ENCODE results near the gene TOGARAM1.

The TOGARAM1 gene

DNA sequence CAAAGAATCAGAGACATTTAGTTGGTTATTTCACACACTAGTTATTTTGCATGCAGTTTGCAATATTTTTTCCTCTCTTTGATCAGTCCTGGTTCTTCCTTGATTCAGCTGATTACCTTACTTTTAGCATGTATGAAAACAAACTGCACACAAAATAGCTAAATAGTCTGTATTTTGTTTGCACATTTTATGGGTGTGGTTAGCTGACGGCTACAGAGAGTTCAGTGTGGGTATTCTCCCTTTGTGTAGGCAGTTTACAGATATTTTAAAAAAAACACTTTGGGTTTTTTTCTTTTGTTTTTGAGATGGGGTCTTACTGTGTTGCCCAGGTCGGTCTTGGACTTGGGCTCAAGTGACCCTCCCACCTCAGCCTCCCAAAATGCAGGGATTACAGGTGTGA is 28.5 kb downstream of the TOGARAM1 start:
- Histone ChIP-seq H3K4me1 (ENCODE audit: low read depth, poor library complexity, severe bottlenecking) (no peaks in the 10 kb centered on the region), H3K4me3 (IDR thresholded peaks at IDR 0.05; ENCODE audit: insufficient read depth, low read depth, low read length) (no peak overlapping the region), H3K4me2 (no peak overlapping the region), H3K27ac (no peak overlapping the region), H3K27me3 (ENCODE audit: insufficient read depth, low read depth) (no peaks in the 10 kb centered on the region), H4K20me1 (ENCODE audit: insufficient read depth) (no peaks in the 10 kb centered on the region), H3K79me2 (ENCODE audit: insufficient read depth, low read depth) (no peaks in the 10 kb centered on the region), H3K9ac (no peak overlapping the region), H3K36me3 (ENCODE audit: insufficient read depth) (no peaks in the 10 kb centered on the region), H2AFZ (ENCODE audit: low read depth) (no peak overlapping the region)
- TF ChIP-seq, protein P1, sequence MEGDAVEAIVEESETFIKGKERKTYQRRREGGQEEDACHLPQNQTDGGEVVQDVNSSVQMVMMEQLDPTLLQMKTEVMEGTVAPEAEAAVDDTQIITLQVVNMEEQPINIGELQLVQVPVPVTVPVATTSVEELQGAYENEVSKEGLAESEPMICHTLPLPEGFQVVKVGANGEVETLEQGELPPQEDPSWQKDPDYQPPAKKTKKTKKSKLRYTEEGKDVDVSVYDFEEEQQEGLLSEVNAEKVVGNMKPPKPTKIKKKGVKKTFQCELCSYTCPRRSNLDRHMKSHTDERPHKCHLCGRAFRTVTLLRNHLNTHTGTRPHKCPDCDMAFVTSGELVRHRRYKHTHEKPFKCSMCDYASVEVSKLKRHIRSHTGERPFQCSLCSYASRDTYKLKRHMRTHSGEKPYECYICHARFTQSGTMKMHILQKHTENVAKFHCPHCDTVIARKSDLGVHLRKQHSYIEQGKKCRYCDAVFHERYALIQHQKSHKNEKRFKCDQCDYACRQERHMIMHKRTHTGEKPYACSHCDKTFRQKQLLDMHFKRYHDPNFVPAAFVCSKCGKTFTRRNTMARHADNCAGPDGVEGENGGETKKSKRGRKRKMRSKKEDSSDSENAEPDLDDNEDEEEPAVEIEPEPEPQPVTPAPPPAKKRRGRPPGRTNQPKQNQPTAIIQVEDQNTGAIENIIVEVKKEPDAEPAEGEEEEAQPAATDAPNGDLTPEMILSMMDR (conservative IDR thresholded peaks at IDR 0.05; ENCODE audit: low read depth, low read length), result no peak

DNA sequence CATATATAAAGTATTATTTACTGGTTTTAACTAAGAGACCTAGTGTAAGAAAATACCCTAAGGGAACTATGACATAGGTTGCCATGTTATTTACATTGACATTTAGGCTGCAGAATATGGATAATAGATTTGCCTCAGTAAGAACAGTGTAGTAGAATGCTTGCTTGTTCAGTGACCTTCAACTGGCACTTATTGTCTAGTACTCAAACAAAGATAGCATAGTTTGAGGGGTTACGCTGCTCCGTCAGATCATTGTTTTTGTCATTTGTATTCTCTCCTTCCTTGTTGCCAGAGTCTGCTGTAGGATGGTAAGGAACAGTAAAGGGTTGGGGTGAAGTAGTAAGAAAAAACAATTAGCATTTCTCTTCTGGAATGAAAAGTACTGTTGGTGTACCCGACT is 33.2 kb downstream of the TOGARAM1 start:
- Histone ChIP-seq H3K27ac (no peak overlapping the region), H3K4me2 (no peak overlapping the region), H3K4me3 (IDR thresholded peaks at IDR 0.05; ENCODE audit: insufficient read depth, low read depth, low read length) (no peak overlapping the region), H3K79me2 (ENCODE audit: insufficient read depth, low read depth) (no peaks in the 10 kb centered on the region), H3K36me3 (ENCODE audit: insufficient read depth) (no peaks in the 10 kb centered on the region), H3K27me3 (ENCODE audit: insufficient read depth, low read depth) (no peaks in the 10 kb centered on the region), H3K9ac (no peak overlapping the region), H3K4me1 (ENCODE audit: low read depth, poor library complexity, severe bottlenecking) (no peaks in the 10 kb centered on the region), H4K20me1 (ENCODE audit: insufficient read depth) (no peaks in the 10 kb centered on the region), H2AFZ (ENCODE audit: low read depth) (no peak overlapping the region)
- TF ChIP-seq, protein P1 (conservative IDR thresholded peaks at IDR 0.05; ENCODE audit: low read depth, low read length), result no peak

DNA sequence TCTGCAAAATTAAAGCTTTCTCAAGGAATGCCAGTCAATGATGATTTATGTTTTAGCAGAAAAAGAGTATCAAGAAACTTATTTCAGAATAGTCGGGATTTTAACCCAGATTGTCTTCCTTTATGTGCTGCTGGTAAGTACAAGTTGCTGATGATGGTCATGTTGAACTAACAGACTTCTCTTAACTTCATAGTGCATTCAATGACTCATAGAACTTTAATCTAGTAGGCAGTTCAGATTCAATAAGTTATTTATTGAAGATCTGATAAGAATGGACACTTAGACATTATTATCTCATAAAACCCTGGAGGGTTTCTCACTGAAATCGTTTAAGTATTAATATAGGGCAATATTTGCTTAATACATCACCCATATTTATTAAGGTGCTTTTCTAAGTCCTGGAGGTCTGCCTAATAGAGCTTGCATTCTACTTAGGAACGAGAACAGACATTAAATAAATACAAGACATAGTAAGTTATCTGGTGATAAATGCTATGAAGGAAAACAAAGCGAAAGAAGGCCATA is 33.8 kb downstream of the TOGARAM1 start:
- no peaks in the 10 kb centered on the region for H4K20me1 ChIP-seq (ENCODE audit: insufficient read depth)
- no peaks in the 10 kb centered on the region for H3K79me2 ChIP-seq (ENCODE audit: insufficient read depth, low read depth)
- no peaks in the 10 kb centered on the region for H3K36me3 ChIP-seq (ENCODE audit: insufficient read depth)
- H3K4me1 ChIP-seq (ENCODE audit: low read depth, poor library complexity, severe bottlenecking), result no peaks in the 10 kb centered on the region
- TF ChIP-seq, protein P1 (conservative IDR thresholded peaks at IDR 0.05; ENCODE audit: low read depth, low read length), result no peak
- H2AFZ ChIP-seq (ENCODE audit: low read depth), result no peak overlapping the region
- no peak overlapping the region for H3K4me3 ChIP-seq (IDR thresholded peaks at IDR 0.05; ENCODE audit: insufficient read depth, low read depth, low read length)
- H3K4me2 ChIP-seq, result no peak overlapping the region
- no peak overlapping the region for H3K9ac ChIP-seq
- H3K27ac ChIP-seq, result no peak overlapping the region
- no peaks in the 10 kb centered on the region for H3K27me3 ChIP-seq (ENCODE audit: insufficient read depth, low read depth)

DNA sequence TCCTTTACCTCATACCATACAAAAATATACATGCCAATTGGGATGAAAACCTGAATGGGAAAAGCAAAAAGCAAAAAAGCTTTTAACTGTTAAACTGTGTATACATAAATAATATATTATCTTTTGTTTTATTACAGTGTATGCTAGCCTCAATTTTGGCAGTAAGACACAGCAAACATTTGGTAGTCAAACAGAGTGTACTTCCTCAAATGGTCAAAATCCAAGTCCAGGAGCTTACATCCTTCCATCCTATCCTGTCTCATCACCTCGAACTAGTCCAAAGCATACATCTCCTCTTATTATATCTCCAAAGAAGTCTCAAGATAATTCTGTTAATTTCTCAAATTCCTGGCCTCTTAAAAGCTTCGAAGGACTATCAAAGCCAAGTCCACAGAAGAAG is 41.9 kb downstream of the TOGARAM1 start:
- H3K36me3 ChIP-seq (ENCODE audit: insufficient read depth), result no peaks in the 10 kb centered on the region
- H4K20me1 ChIP-seq (ENCODE audit: insufficient read depth), result no peaks in the 10 kb centered on the region
- no peak overlapping the region for H3K4me2 ChIP-seq
- TF ChIP-seq, protein P1 (conservative IDR thresholded peaks at IDR 0.05; ENCODE audit: low read depth, low read length), result no peak
- H3K9ac ChIP-seq, result no peak overlapping the region
- H3K4me1 ChIP-seq (ENCODE audit: low read depth, poor library complexity, severe bottlenecking), result no peaks in the 10 kb centered on the region
- H2AFZ ChIP-seq (ENCODE audit: low read depth), result no peak overlapping the region
- H3K27me3 ChIP-seq (ENCODE audit: insufficient read depth, low read depth), result no peaks in the 10 kb centered on the region
- H3K4me3 ChIP-seq (IDR thresholded peaks at IDR 0.05; ENCODE audit: insufficient read depth, low read depth, low read length), result no peak overlapping the region
- no peak overlapping the region for H3K27ac ChIP-seq
- no peaks in the 10 kb centered on the region for H3K79me2 ChIP-seq (ENCODE audit: insufficient read depth, low read depth)
